BLaER1 (cell line): Measurements from ENCODE around the gene GPR171.

ENCODE experiments used
- H3K27ac ChIP-seq: shearing (Covaris generic); formaldehyde crosslinking; 2 replicates; pipeline ENCODE4 v1.8.1; 2022
- H3K27me3 ChIP-seq: shearing (Covaris generic); formaldehyde crosslinking; 2 replicates; pipeline ENCODE4 v1.8.1; 2022
- H3K36me3 ChIP-seq: shearing (Covaris generic); formaldehyde crosslinking; 2 replicates; pipeline ENCODE4 v1.8.1; 2022
- H3K4me1 ChIP-seq: shearing (Covaris generic); formaldehyde crosslinking; 2 replicates; pipeline ENCODE4 v1.8.1; 2022
- H3K4me2 ChIP-seq: shearing (Covaris generic); formaldehyde crosslinking; 2 replicates; pipeline ENCODE4 v1.8.1; 2022
- H3K4me3 ChIP-seq: shearing (Covaris generic); formaldehyde crosslinking; 2 replicates; pipeline ENCODE4 v1.8.1; 2022
- H3K9ac ChIP-seq: shearing (Covaris generic); formaldehyde crosslinking; 2 replicates; pipeline ENCODE4 v1.8.1; 2022
- H3K9me3 ChIP-seq: shearing (Covaris generic); formaldehyde crosslinking; 2 replicates; pipeline ENCODE4 v1.8.1; 2022
- H4K20me1 ChIP-seq: shearing (Covaris generic); formaldehyde crosslinking; 2 replicates; pipeline ENCODE4 v1.8.1; 2022
- Cebpa-rat ChIP-seq: shearing (Covaris generic); IDR thresholded peaks from 2 replicates; pipeline ENCODE4 v1.8.1; 2022

The GPR171 gene

DNA sequence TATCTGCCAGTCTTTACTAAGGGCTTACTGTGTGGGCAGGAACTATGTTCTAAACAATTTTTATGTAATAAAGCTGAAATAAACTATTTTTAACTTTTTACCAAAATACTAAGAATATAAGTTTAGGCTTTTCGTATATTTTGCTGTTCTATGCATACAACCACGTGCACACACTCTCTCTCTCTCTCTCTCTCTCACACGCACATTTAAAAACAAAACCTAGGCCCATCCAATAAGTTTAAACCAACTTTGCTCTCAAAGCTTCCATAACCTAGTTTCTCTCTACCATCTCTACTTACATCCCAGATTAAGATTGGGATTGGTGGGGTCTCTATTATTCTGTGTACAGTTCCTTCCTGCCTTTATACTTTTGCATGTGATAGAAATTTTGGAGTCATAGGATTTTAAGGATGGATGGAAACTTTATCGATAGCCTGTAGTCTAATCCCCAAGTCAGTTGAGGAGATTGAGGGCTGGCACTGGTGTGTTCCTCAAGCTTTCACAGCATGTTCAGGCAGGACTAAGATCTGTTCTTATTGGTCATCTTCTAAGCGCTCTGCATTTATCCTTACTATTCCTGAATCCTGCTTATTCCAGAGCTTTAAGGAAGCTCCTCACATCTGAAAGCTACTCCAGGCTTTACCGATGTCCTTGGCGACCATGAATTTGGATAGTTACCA, 1.8 kb downstream of the GPR171 start:
- TF ChIP-seq Cebpa-rat = no peak
- no peaks in the 10 kb centered on the region for H4K20me1 ChIP-seq
- H3K36me3 ChIP-seq = peaks cover 3% of the 10 kb centered on the region; the same call in 1 of the 2 replicates
- H3K4me2 ChIP-seq = no peak overlapping the region
- no peaks in the 10 kb centered on the region for H3K9me3 ChIP-seq
- H3K27ac ChIP-seq = no peak overlapping the region
- no peak overlapping the region for H3K4me3 ChIP-seq
- H3K4me1 ChIP-seq = peaks cover 10% of the 10 kb centered on the region
- H3K9ac ChIP-seq = no peak overlapping the region
- H3K27me3 ChIP-seq = no peaks in the 10 kb centered on the region

- Histone ChIP-seq H3K9me3 (no peaks in the 10 kb centered on the region), H3K4me2 (no peak overlapping the region), H4K20me1 (no peaks in the 10 kb centered on the region), H3K4me3 (no peak overlapping the region), H3K4me1 (peaks cover 10% of the 10 kb centered on the region), H3K36me3 (peaks cover 3% of the 10 kb centered on the region; the same call in 1 of the 2 replicates), H3K27ac (no peak overlapping the region), H3K9ac (no peak overlapping the region), H3K27me3 (no peaks in the 10 kb centered on the region)
- no peak for TF ChIP-seq Cebpa-rat
Observed at GRCh38 chr3:151200586-151200985, 2.4 kb downstream of the GPR171 start.

- Histone ChIP-seq H3K4me2 (no peak overlapping the region), H3K4me3 (no peak overlapping the region), H3K4me1 (peaks cover 10% of the 10 kb centered on the region), H3K36me3 (peaks cover 3% of the 10 kb centered on the region; the same call in 1 of the 2 replicates), H4K20me1 (no peaks in the 10 kb centered on the region), H3K9ac (no peak overlapping the region), H3K27ac (no peak overlapping the region), H3K9me3 (no peaks in the 10 kb centered on the region), H3K27me3 (no peaks in the 10 kb centered on the region)
- TF ChIP-seq Cebpa-rat = no peak
Observed at GRCh38 chr3:151199554-151200438, 3.2 kb downstream of the GPR171 start.

DNA sequence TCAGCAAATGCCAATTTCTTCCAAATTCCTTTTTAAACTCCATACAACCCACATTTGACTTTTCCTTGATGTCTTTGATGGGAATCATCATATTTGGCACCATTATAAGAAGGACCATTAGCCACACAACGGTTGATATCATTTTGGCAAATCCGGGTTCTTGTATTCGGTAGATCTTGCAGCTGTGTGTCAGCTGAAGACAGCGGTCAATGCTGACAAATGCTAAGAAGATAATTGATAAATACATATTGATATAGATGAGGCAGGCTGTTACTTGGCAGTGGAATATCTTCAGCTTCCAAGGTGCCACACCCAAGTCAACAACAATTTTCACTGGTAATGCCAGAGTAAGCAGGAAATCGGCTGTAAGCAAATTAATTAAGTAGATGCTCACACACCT, 4.2 kb downstream of the GPR171 start:
- Histone ChIP-seq H3K9ac (no peak overlapping the region), H3K4me3 (no peak overlapping the region), H3K36me3 (peaks cover 9% of the 10 kb centered on the region; the same call in 1 of the 2 replicates), H3K9me3 (no peaks in the 10 kb centered on the region), H3K4me2 (no peak overlapping the region), H3K4me1 (peaks cover 10% of the 10 kb centered on the region), H3K27me3 (no peaks in the 10 kb centered on the region), H4K20me1 (no peaks in the 10 kb centered on the region), H3K27ac (no peak overlapping the region)
- TF ChIP-seq Cebpa-rat = no peak

DNA sequence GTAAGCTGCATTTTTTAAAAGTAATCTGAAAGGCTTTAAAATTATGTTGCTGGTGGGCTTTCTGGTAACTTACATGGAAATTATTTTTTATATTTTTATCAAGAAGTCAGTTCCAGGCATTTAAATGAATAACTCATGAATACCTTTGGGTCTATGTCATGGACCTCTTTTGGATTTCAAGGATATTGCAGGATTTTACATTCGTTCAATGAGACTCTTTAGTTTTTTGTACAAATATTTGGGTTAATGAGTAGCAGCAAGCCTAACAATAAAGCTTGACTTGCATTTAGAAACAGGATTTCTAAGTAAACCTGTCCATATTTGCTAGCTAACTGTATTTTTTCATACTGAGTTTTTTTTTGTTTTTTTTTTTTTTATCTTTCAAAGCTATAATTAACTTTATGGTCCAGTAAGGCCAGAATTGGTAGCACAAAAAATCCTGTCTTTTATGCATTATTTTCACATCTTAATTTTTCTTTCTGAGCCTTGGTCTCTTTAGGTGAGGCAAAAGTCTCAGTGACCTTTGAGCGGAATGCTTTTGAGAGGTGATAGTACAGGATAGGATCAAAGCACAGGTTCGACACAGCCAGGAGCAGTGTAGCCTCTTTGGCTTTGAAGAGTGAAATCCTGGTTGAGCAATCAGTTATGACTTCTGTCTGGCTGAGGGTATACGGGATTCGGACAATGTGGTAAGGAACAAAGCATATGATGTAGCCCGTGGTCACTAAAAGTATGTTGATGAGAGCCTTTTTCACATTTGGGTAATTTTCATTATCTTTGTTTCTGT, 4.8 kb downstream of the GPR171 start:
- Histone ChIP-seq H4K20me1 (no peaks in the 10 kb centered on the region), H3K36me3 (peaks cover 9% of the 10 kb centered on the region; the same call in 1 of the 2 replicates), H3K4me1 (peaks cover 8% of the 10 kb centered on the region), H3K4me3 (no peak overlapping the region), H3K27me3 (no peaks in the 10 kb centered on the region), H3K4me2 (no peak overlapping the region), H3K27ac (no peak overlapping the region), H3K9ac (no peak overlapping the region), H3K9me3 (no peaks in the 10 kb centered on the region)
- TF ChIP-seq Cebpa-rat = no peak

DNA sequence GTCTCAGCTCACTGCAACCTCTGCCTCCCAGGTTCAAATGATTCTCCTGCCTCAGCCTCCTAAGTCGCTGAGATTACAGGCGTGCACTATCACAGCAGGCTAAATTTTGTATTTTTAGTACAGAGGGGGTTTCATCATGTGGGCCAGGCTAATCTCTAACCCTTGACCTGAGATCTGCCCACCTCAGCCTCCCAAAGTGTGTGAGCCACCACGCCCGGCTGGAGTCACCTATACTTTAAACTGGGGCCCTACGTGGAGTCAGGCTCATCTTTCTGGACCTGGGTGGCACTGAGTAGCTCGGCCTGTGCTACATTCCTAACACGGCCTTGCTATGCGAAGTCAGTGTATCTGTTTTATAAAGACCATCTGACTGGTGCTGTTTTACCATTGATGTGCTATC, 5.8 kb downstream of the GPR171 start:
- no peaks in the 10 kb centered on the region for H4K20me1 ChIP-seq
- no peak overlapping the region for H3K9ac ChIP-seq
- no peak for TF ChIP-seq Cebpa-rat
- no peaks in the 10 kb centered on the region for H3K27me3 ChIP-seq
- H3K4me1 ChIP-seq = no peaks in the 10 kb centered on the region
- no peaks in the 10 kb centered on the region for H3K9me3 ChIP-seq
- H3K27ac ChIP-seq = no peak overlapping the region
- no peak overlapping the region for H3K4me3 ChIP-seq
- H3K36me3 ChIP-seq = peaks cover 14% of the 10 kb centered on the region; the same call in 1 of the 2 replicates
- H3K4me2 ChIP-seq = no peak overlapping the region

- no peaks in the 10 kb centered on the region for H3K9me3 ChIP-seq
- no peaks in the 10 kb centered on the region for H4K20me1 ChIP-seq
- no peak overlapping the region for H3K27ac ChIP-seq
- no peak overlapping the region for H3K4me2 ChIP-seq
- no peak for TF ChIP-seq Cebpa-rat
- H3K4me1 ChIP-seq = no peaks in the 10 kb centered on the region
- H3K27me3 ChIP-seq = no peaks in the 10 kb centered on the region
- H3K9ac ChIP-seq = no peak overlapping the region
- H3K36me3 ChIP-seq = peaks cover 16% of the 10 kb centered on the region; the same call in 1 of the 2 replicates
- H3K4me3 ChIP-seq = no peak overlapping the region
Observed at GRCh38 chr3:151196434-151196833, 6.6 kb downstream of the GPR171 start.

DNA sequence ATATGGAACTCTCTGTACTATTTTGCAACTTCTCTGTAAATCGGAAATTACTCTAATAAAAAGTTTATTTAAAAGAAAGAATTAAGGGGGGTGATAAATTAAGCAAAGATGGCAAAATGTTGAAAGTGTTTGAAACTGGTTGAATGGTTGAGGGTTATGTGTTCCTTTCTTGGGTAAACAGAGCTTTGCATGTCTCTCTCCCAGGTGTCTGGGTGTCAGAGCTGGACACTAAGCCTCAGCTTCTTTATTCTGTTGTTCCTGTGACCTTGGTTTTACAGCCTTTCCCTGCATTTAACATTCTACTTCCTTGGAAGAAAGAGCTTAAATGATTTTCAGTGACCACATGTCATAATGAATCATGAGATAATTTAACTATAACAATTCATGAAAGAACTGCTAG, 7.2 kb downstream of the GPR171 start:
- no peak for TF ChIP-seq Cebpa-rat
- no peak overlapping the region for H3K4me2 ChIP-seq
- H3K27ac ChIP-seq = no peak overlapping the region
- H3K9me3 ChIP-seq = no peaks in the 10 kb centered on the region
- no peaks in the 10 kb centered on the region for H4K20me1 ChIP-seq
- H3K36me3 ChIP-seq = peaks cover 17% of the 10 kb centered on the region
- no peaks in the 10 kb centered on the region for H3K4me1 ChIP-seq
- no peak overlapping the region for H3K4me3 ChIP-seq
- H3K9ac ChIP-seq = no peak overlapping the region
- no peaks in the 10 kb centered on the region for H3K27me3 ChIP-seq

- Histone ChIP-seq H3K27me3 (no peaks in the 10 kb centered on the region), H3K4me2 (no peak overlapping the region), H3K4me3 (no peak overlapping the region), H3K9me3 (no peaks in the 10 kb centered on the region), H4K20me1 (no peaks in the 10 kb centered on the region), H3K36me3 (peaks cover 18% of the 10 kb centered on the region), H3K4me1 (no peaks in the 10 kb centered on the region), H3K9ac (no peak overlapping the region), H3K27ac (no peak overlapping the region)
- TF ChIP-seq Cebpa-rat = no peak
Observed at GRCh38 chr3:151192545-151192944, 10.5 kb downstream of the GPR171 start.

DNA sequence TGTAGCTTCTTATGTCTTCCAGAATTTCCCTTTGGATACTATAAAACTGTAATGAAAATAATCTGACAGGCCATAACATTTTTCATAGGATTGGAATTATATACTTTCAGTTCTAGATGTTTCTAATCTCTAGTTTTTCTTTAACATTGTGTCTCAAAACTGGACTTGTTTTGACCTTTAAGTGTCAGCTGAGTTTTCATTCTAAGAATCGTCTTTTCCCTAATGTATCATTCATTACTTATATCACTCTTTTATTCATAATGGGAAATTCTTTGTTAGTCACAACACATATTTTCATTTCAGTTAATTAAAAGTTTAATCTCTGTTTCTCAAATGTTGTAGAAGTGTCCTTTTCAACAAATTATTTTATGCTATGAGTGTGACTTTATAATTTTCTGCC, 11.9 kb downstream of the GPR171 start:
- Histone ChIP-seq H3K4me2 (no peak overlapping the region), H3K9me3 (no peaks in the 10 kb centered on the region), H4K20me1 (no peaks in the 10 kb centered on the region), H3K4me3 (no peak overlapping the region), H3K9ac (no peak overlapping the region), H3K27me3 (no peaks in the 10 kb centered on the region), H3K27ac (no peak overlapping the region), H3K4me1 (no peaks in the 10 kb centered on the region), H3K36me3 (peaks cover 18% of the 10 kb centered on the region)
- TF ChIP-seq Cebpa-rat = no peak
